Peyer's patch (tissue), 4 donors: ENCODE data around the gene NKAIN2.

Source experiments
- POLR2A ChIP-seq, 2 donors: fragments of 450-650 bp; IDR thresholded peaks; one replicate each; pipeline ENCODE4 v1.5.1; 2017; ENCODE audit warnings: antibody characterized with exemption in 2 of 2, mild to moderate bottlenecking in 2 of 2, moderate library complexity in 2 of 2
- TF ChIP-seq, protein P1 (sequence below), 6 experiments: fragments of 450-650 bp in 4 of 6; fragments of 200-600 bp in 2 of 6; sonication (generic) in 1 of 6; IDR thresholded peaks; one replicate each; pipeline ENCODE4 v1.5.1; 2017 to 2019; ENCODE audit warnings: antibody characterized with exemption in 6 of 6, mild to moderate bottlenecking in 3 of 6, moderate library complexity in 1 of 6

- TF ChIP-seq, protein P1, sequence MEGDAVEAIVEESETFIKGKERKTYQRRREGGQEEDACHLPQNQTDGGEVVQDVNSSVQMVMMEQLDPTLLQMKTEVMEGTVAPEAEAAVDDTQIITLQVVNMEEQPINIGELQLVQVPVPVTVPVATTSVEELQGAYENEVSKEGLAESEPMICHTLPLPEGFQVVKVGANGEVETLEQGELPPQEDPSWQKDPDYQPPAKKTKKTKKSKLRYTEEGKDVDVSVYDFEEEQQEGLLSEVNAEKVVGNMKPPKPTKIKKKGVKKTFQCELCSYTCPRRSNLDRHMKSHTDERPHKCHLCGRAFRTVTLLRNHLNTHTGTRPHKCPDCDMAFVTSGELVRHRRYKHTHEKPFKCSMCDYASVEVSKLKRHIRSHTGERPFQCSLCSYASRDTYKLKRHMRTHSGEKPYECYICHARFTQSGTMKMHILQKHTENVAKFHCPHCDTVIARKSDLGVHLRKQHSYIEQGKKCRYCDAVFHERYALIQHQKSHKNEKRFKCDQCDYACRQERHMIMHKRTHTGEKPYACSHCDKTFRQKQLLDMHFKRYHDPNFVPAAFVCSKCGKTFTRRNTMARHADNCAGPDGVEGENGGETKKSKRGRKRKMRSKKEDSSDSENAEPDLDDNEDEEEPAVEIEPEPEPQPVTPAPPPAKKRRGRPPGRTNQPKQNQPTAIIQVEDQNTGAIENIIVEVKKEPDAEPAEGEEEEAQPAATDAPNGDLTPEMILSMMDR (IDR thresholded peaks at IDR 0.05): no peak
- no peak for TF ChIP-seq POLR2A (IDR thresholded peaks at IDR 0.05)
These were observed 8.9 kb upstream of the NKAIN2 start for GRCh38 chr6:123794799-123795198.
